HG03565 (cell line): Measurements from ENCODE around the gene PRG3.
A peak's percentile ranks its signal among the peaks of the same experiment; 100 is the strongest.
"Not testable (repeated sequence)": the region's sequence is repeated elsewhere in the genome, so short reads cannot be mapped to it uniquely, and the experiment has no call there.

Experiments
- ATAC-seq: cut with Tn5 transposase; IDR thresholded peaks from one replicate; pipeline ENCODE4 v1.9.1; 2021; ENCODE audit warnings: mild to moderate bottlenecking, moderate library complexity; ENCODE audit not compliant: unreplicated experiment

Gene PRG3

GRCh38 chr11:57341250-57341808 is 39.6 kb downstream of the PRG3 start:
- no peak for ATAC-seq

GRCh38 chr11:57340039-57340615 is 40.8 kb downstream of the PRG3 start:
- ATAC-seq = no peak

GRCh38 chr11:57339328-57339727 is 41.6 kb downstream of the PRG3 start:
- no peak for ATAC-seq

GRCh38 chr11:57338142-57338541 is 42.8 kb downstream of the PRG3 start, which contains the start of gene P2RX3:
P2RX3 (plus strand) TSS chr11:57338352; CDS start chr11:57338551, 199 bp downstream.
- no peak for ATAC-seq

- not testable (repeated sequence) for ATAC-seq
Observed at GRCh38 chr11:57336856-57337255, 44.1 kb downstream of the PRG3 start.

GRCh38 chr11:57336111-57336666 is 44.8 kb downstream of the PRG3 start:
- no peak for ATAC-seq

GRCh38 chr11:57335343-57336110 is 45.4 kb downstream of the PRG3 start, which contains the start of gene SSRP1:
SSRP1 (minus strand) TSS chr11:57335892; CDS start chr11:57335121, 771 bp downstream.
- peak; percentile 99 for ATAC-seq

- no peak for ATAC-seq
Observed at GRCh38 chr11:57335023-57335342, 46.0 kb downstream of the PRG3 start.

- ATAC-seq = no peak
Observed at GRCh38 chr11:57332694-57333440, 48.1 kb downstream of the PRG3 start.

- no peak for ATAC-seq
Observed at GRCh38 chr11:57331720-57332119, 49.2 kb downstream of the PRG3 start.

GRCh38 chr11:57330029-57330428 is 50.9 kb downstream of the PRG3 start:
- ATAC-seq = no peak

- ATAC-seq = no peak
Observed at GRCh38 chr11:57327721-57328120, 53.2 kb downstream of the PRG3 start.
